HAP-1 (cell line): ENCODE data around the gene INIP.
"Not testable (repeated sequence)": the region's sequence is repeated elsewhere in the genome, so short reads cannot be mapped to it uniquely, and the experiment has no call there.

Experiments used
- DNase-seq, 2 experiments: peaks; one replicate each; pipeline ENCODE4 v3.0.0-alpha.2; 2016 to 2020; ENCODE audit warnings: low spot score in 2 of 2
- H3K27me3 ChIP-seq: fragments of 250-450 bp; sonication (Bioruptor Pico); 2 replicates; pipeline ENCODE4 v1.5.1; 2020; ENCODE audit warnings: low read depth, mild to moderate bottlenecking, moderate library complexity
- H3K36me3 ChIP-seq: fragments of 250-450 bp; sonication (Bioruptor Pico); replicated peaks from 2 replicates; pipeline ENCODE4 v1.5.1; 2020; ENCODE audit warnings: mild to moderate bottlenecking
- H3K4me1 ChIP-seq: fragments of 250-450 bp; sonication (Bioruptor Pico); 2 replicates; pipeline ENCODE4 v1.5.1; 2020; ENCODE audit warnings: mild to moderate bottlenecking
- H3K4me3 ChIP-seq: fragments of 250-450 bp; sonication (Bioruptor Pico); 2 replicates; pipeline ENCODE4 v1.5.1; 2020; ENCODE audit warnings: mild to moderate bottlenecking, moderate library complexity
- H3K9me3 ChIP-seq: fragments of 250-450 bp; sonication (Bioruptor Pico); 2 replicates; pipeline ENCODE4 v1.5.1; 2020; ENCODE audit warnings: mild to moderate bottlenecking, moderate library complexity
- in situ Hi-C: fragments of 300-500 bp; cut with MboI; formaldehyde crosslinking; loops from 3 replicates; pipeline ENCODE4 v1.14.3; 2020; ENCODE audit warnings: low sequenced_read_pairs, inconsistent platforms, mixed read lengths

INIP gene

DNA sequence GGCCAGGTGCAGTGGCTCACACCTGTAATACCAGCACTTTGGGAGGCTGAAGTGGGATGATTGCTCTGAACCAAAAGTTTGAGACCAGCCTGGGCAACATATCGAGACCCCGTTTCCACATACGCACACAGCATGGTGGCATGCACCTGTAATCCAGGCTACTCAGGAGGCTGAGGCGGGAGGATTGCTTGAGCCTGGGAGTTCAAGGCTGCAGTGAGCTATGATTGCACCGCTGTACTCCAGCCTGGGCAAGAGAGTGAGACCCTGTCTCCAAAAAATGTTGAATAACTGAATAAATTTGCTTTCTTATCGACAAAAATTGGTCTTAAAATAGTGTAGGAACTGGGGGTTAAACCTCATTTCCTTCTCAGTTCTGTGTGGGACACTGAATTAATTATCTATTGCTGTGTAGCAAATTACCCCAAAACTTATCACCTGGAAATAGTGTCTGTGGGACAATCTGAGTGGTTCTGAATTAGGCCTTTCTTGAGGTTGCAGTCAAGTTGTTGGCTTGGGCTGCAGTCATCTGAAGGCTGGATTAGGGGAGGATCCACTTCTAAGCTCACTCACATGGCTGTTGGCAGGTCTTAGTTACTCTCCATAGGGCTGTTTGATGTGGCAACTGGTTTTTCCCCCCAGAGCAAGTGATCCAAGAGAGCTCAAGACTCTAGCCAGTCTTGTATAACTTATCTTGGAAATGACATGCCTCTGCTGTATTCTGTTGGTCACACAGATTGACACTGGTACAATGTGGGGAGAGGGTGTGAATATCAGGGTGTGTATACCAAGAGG, 34.6 kb upstream of the INIP start:
- in situ Hi-C loops, result no loop called here
- Histone ChIP-seq H3K4me3 (no peak overlapping the region), H3K4me1 (peaks cover 36% of the 10 kb centered on the region), H3K36me3 (no peaks in the 10 kb centered on the region), H3K27me3 (no peaks in the 10 kb centered on the region), H3K9me3 (no peaks in the 10 kb centered on the region)
- no peak for DNase-seq

DNA sequence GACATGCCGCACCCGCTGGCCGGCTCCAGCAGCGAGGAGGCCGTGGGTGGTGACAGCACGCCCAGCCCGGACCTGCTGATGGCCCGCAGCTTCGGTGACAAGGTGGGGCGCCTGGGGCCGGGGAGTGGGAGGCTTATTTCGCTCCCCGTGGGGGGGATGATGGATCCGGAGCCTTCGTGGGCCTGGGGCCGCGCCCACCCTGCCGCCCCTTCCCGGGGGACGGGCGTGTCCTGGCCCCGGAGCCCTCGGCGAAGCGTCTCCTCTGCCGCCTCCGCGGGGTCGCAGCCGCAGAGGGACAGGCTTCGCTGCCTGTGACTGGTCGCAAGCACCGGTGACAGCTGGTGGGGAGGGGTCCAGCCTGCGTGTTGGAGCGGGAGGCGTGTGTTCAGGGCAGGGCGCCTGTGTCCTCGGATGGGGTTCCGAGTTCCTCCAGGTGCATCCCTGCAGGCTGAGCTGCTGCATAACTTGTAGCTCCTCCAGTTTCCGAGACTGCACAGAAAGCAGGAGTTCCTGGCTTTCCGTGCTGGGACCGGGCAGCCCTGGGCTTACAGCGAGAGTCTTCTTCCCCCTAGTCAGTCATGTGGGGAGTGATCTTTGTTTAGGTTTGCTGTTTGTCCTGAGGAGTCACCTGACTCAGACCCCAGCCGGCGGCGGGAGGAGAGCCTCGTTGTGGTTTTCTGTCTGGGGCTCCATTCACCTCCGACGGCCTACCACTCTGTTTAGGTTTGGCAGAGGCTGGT, 33.3 kb upstream of the INIP start:
- no peaks in the 10 kb centered on the region for H3K36me3 ChIP-seq
- H3K27me3 ChIP-seq, result no peaks in the 10 kb centered on the region
- peaks cover 32% of the 10 kb centered on the region for H3K4me1 ChIP-seq
- no peaks in the 10 kb centered on the region for H3K9me3 ChIP-seq
- in situ Hi-C loops, result no loop called here
- H3K4me3 ChIP-seq, result peak overlapping the region; percentile 67
- peak; percentile 63 to 75 for DNase-seq

DNA sequence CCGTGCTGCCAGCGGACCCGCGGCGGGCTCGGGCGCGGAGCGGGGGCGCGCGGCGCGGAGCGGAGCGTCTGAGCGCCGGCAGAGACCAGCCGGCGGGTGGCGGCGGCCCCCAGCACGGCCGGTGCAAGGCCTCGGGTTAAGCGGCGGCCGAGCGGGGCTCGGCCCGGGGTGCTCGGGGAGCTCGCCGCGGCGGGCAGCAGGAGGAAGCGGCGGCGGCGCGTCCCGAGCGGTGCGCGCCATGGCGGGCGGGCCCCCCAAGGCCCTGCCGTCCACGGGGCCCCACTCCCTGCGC, 32.8 kb upstream of the INIP start:
- Histone ChIP-seq H3K36me3 (no peaks in the 10 kb centered on the region), H3K4me1 (peaks cover 32% of the 10 kb centered on the region), H3K9me3 (no peaks in the 10 kb centered on the region), H3K27me3 (no peaks in the 10 kb centered on the region), H3K4me3 (peak overlapping the region; percentile 67)
- no peak for DNase-seq
- in situ Hi-C loops, result no loop called here

DNA sequence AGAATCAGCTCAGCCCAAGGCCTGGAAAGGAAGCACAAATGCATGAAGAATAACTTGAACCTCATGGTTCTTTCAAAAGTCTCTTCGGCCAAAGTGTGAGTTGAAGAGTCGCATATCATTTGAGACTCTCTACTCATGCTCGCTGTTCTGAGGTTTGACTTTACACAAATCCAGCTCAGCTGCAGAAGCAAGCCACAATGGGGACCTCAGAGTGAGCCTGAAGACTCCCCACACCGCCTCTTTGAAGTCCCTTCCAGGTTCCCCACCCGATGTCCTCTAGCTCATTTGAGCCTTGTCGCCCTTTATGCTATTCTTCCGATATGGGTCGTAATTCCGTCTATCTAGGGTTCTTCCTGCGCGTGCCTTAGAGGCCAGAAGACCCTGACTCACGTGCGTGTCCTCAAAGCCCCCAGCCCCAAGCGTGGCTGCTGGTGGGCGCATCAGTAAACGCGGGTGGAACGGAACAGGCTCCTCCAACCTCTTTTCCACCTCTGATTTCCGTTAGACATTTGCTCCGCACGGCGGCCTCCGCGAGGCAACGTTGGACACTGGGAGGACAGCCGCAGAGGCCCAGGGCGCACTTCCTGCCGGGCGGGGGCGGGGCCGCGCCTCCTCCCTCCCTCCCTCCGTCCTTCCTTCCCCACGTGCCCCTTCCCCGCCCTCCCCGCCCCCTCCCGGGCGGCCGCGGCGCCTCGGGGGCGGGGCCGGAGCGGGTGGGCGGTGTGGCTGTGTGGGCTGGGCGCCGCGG, 32.3 kb upstream of the INIP start, which contains the start of gene SNX30:
SNX30 (plus strand) TSS at position 745 of the 748 bp plus-strand sequence. CDS start 242 bp downstream, outside the sequence.
- Histone ChIP-seq H3K36me3 (no peaks in the 10 kb centered on the region), H3K4me3 (peak within 1 kb of the TSS; percentile 67), H3K27me3 (no peaks in the 10 kb centered on the region), H3K9me3 (no peaks in the 10 kb centered on the region), H3K4me1 (peaks cover 32% of the 10 kb centered on the region)
- in situ Hi-C loops, result no loop called here
- peak; percentile 86 to 92 for DNase-seq

DNA sequence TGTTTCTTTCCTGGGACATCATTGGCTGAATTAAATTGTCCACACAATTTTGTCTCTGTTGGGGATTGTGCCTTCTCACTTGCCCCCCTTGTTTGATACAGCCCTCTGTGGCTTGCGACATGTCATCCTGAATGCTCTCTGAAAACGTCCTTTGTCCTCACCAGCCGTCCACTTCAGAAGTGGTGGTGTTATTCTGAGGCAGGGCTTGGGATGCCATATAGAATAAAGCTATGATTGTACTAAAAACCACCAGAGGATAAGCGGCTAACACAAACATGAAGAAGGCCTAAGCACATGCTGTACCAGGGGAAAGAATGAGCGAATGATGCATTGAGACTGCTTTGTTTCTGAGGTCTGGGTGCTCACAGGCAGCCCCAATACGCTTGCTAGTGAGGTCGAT, 29.2 kb upstream of the INIP start:
- Histone ChIP-seq H3K9me3 (no peaks in the 10 kb centered on the region), H3K4me1 (peaks cover 23% of the 10 kb centered on the region), H3K4me3 (no peak overlapping the region), H3K27me3 (no peaks in the 10 kb centered on the region), H3K36me3 (no peaks in the 10 kb centered on the region)
- in situ Hi-C loops, result no loop called here
- no peak for DNase-seq

DNA sequence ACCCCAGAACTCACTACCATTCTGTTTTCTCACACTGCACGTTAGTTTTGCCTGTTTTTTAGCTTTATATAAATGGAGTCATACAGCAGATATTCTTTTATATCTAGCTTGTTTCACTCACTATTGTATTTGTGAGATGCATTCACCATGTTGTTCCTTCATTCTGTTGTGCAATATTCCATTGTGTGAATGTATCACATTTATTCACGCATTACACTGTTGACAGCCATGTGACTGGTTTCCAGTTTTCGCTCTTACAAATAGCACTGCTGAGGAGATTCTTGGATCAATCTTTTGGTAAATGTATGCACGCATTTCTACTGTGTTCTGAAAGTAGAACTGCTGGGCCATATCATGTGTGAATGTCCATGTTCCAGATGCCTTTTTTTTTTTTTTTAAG, 26.3 kb upstream of the INIP start:
- Histone ChIP-seq H3K4me1 (peaks cover 6% of the 10 kb centered on the region), H3K36me3 (no peaks in the 10 kb centered on the region), H3K27me3 (no peaks in the 10 kb centered on the region), H3K9me3 (no peaks in the 10 kb centered on the region), H3K4me3 (no peak overlapping the region)
- in situ Hi-C loops, result no loop called here
- no peak for DNase-seq

DNA sequence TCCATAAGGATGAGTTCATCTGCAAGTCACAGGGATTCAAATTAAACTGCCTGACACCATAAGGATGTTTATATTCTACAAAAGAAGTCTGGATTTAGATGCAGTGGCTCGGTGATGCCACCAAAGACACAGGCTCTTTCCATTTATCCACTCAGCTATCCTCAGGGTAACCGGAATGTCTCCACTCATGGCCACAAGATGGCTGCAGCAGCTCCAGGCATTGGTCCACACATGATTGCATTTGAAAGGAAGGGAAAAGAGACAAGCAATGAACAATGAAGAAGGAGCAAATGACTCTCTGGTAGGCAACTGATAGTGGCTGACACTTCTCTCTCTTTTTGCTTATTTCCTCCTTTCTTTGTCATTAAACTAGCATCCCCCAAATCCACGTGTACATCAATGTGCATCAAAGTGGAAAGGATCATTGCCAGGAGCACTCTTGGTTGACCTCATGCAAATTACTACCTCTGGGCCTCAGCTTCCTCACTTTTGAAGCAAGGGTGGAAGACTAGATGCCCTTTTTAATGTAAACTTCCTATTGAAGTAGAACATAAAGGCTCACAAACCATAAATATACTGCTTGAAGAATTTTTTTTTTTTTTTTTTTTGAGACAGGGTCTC, 25.4 kb upstream of the INIP start:
- Histone ChIP-seq H3K4me3 (no peak overlapping the region), H3K36me3 (no peaks in the 10 kb centered on the region), H3K27me3 (no peaks in the 10 kb centered on the region), H3K9me3 (no peaks in the 10 kb centered on the region), H3K4me1 (no peaks in the 10 kb centered on the region)
- in situ Hi-C loops, result no loop called here
- no peak for DNase-seq

DNA sequence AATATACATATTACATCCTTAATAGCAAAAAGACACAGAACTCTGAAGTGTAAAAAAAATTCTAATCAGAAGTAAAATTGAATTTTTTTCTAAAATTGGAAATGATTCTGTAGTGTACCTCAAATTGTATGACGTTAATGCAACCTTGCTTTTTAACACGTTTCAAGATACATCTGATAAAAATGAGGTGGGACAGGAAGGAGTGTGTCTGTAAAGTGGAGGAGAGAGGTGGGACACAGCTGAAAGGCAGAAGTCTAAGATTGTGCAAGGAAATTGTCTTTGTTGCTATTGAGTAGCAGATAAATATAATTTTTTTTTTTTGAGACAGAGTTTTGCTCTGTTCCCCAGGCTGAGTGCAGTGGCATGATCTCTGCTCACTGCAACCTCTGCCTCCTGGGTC, 17.0 kb upstream of the INIP start:
- no peaks in the 10 kb centered on the region for H3K36me3 ChIP-seq
- DNase-seq, result no peak
- no peak overlapping the region for H3K4me3 ChIP-seq
- no peaks in the 10 kb centered on the region for H3K4me1 ChIP-seq
- in situ Hi-C loops, result no loop called here
- no peaks in the 10 kb centered on the region for H3K27me3 ChIP-seq
- H3K9me3 ChIP-seq, result no peaks in the 10 kb centered on the region

DNA sequence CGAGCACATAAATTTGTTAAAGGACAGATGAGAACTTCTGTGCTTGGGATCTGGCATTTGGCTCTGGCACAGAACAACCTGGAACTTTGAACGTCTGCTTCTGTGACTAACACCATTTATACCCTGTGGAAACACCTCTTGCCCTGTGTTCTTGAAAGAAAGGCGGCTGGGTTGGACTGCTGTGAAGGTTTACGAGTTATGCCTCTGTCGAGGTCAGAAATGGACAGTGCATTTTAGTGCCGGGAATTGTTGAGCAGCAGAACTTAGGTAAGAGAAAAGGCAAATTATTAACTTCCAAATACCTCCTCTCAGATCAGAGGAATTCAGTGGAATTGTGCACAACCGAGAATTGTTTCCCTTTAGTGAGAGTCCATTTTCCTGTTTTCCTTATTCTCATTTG, 14.1 kb upstream of the INIP start:
- Histone ChIP-seq H3K36me3 (no peaks in the 10 kb centered on the region), H3K27me3 (no peaks in the 10 kb centered on the region), H3K4me1 (no peaks in the 10 kb centered on the region), H3K9me3 (no peaks in the 10 kb centered on the region), H3K4me3 (no peak overlapping the region)
- no peak for DNase-seq
- in situ Hi-C loops, result no loop called here

DNA sequence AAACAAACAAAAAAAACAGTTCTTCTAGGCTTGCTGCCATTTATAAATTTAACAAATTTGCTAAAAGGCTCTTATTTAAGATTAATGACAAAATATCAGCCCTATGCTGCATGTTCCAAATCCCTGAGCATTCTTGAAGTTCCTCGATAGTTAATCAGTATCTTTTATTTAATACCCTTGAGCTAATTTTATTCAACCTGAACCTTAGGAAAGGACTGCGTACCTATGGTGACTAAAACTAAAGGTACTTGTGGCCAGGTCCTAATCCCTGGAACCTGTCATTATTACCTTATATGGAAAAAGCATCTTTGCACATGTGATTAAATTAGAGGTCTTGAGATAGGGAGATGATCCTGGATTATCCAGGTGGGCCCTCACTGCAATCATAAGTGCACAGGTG, 10.5 kb upstream of the INIP start:
- Histone ChIP-seq H3K4me1 (no peaks in the 10 kb centered on the region), H3K9me3 (no peaks in the 10 kb centered on the region), H3K4me3 (no peak overlapping the region), H3K27me3 (no peaks in the 10 kb centered on the region), H3K36me3 (no peaks in the 10 kb centered on the region)
- DNase-seq, result no peak
- in situ Hi-C loops, result no loop called here

DNA sequence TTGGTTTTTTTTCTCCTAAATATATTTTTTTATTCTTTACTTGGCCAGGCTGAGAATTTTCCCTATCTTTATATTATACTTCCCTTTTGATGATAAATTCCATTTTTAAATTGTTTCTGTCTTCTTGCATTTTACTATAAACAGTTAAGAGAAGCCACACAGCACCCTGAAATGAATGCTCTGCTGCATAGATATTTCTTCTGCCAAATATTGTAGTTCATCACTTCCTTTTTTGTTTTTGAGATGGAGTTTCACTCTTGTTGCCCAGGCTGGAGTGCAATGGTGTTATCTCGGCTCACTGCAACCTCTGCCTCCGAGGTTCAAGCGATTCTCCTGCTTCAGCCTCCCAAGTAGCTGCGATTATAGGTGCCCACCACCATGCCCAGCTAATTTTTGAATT, 8.5 kb upstream of the INIP start:
- Histone ChIP-seq H3K4me1 (no peaks in the 10 kb centered on the region), H3K9me3 (no peaks in the 10 kb centered on the region), H3K36me3 (no peaks in the 10 kb centered on the region), H3K4me3 (no peak overlapping the region), H3K27me3 (no peaks in the 10 kb centered on the region)
- DNase-seq, result no peak
- in situ Hi-C loops, result no loop called here

DNA sequence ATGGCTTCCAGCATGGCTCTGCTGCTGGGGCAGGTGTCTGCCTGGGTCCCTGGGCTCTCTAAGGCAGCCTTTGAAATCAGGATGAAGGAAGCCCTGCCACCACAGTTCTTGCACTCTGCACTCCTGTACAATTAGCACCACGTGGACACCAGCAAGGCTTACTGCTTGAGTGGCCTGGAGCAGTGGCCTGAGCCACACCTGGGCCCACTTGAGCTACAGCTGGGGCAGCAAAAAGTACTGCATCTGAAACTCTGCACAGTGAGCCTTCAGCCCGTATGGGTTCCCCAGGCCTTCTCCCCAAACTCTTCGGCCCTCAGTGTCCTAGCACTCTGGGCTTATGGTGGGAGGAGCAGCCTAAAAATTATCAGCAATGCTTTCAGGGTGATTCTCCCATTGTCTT, 8.0 kb upstream of the INIP start:
- Histone ChIP-seq H3K4me1 (no peaks in the 10 kb centered on the region), H3K36me3 (no peaks in the 10 kb centered on the region), H3K4me3 (no peak overlapping the region), H3K9me3 (no peaks in the 10 kb centered on the region), H3K27me3 (no peaks in the 10 kb centered on the region)
- no peak for DNase-seq
- in situ Hi-C loops, result no loop called here

DNA sequence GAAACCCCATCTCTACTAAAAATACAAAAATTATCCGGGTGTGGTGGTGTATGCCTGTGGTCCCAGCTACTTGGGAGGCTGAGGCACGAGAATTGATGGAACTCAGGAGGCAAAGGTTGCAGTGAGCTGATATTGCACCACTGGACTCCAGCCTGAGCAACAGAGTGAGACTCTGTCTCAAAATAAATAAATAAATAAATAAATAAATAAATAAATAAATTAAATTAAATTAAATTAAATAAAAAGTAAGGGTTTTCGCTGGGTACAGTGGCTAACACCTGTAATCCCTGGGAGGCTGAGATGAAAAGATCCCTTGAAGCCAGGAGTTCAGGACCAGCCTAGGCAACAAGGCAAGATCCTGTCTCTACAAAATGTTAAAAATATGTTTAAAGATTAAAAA, 4.8 kb upstream of the INIP start:
- H3K36me3 ChIP-seq, in situ Hi-C loops, H3K9me3 ChIP-seq, H3K4me3 ChIP-seq, H3K27me3 ChIP-seq, H3K4me1 ChIP-seq, DNase-seq: not testable (repeated sequence)
